Fibroblast of pulmonary artery (primary cell): ENCODE results near the gene CALCB.
"Not testable (repeated sequence)": the region's sequence is repeated elsewhere in the genome, so short reads cannot be mapped to it uniquely, and the experiment has no call there.

ENCODE experiments used
- DNase-seq: peaks from one replicate; pipeline ENCODE4 v3.0.0-alpha.2; 2010; ENCODE audit warnings: low read depth
- H3K4me3 ChIP-seq: replicated peaks from 2 replicates; pipeline ENCODE4 v1.5.1; 2011; ENCODE audit warnings: low read depth, mild to moderate bottlenecking, control low read depth, low read length, moderate library complexity
- CTCF ChIP-seq: IDR thresholded peaks from 2 replicates; pipeline ENCODE4 v1.5.1; 2011; ENCODE audit warnings: mild to moderate bottlenecking, control low read depth, low read length, inconsistent platforms; ENCODE audit errors: missing control alignments

The CALCB gene

GRCh38 chr11:15057329-15057728 lies 16.1 kb upstream of the CALCB start:
- DNase-seq: no peak
- no peak for TF ChIP-seq CTCF

GRCh38 chr11:15059132-15059915 lies 14.1 kb upstream of the CALCB start:
- no peak for TF ChIP-seq CTCF
- DNase-seq: no peak
- no peak overlapping the region for H3K4me3 ChIP-seq

More at GRCh38 chr11:15057329-15057728, 16.1 kb upstream of the CALCB start:
- H3K4me3 ChIP-seq: no peak overlapping the region

- DNase-seq: no peak
- no peak for TF ChIP-seq CTCF
- no peak overlapping the region for H3K4me3 ChIP-seq
Observed at GRCh38 chr11:15062599-15062998, 10.8 kb upstream of the CALCB start.

GRCh38 chr11:15069751-15070150 lies 3.6 kb upstream of the CALCB start:
- not testable (repeated sequence) for DNase-seq, H3K4me3 ChIP-seq

GRCh38 chr11:15071556-15072255 lies 1.7 kb upstream of the CALCB start:
- no peak overlapping the region for H3K4me3 ChIP-seq
- no peak for DNase-seq
- TF ChIP-seq CTCF: no peak

GRCh38 chr11:15072551-15073143 lies 746 bp upstream of the CALCB start:
- DNase-seq: no peak
- no peak for TF ChIP-seq CTCF
- H3K4me3 ChIP-seq: no peak overlapping the region
